OCI-LY3 (cell line): ENCODE results near the gene CSNK2B.

Experiments
- EZH2phosphoT487 ChIP-seq: fragments of 200-600 bp; shearing (Covaris generic); IDR thresholded peaks from 2 replicates; pipeline ENCODE4 v1.6.1; 2018; ENCODE audit warnings: antibody characterized with exemption, mixed run types, low read depth
- TF ChIP-seq, protein P1 (sequence below): fragments of 200-600, 300-600 bp; sonication (generic); IDR thresholded peaks from 2 replicates; pipeline ENCODE4 v1.5.1; 2014; ENCODE audit warnings: antibody characterized with exemption, low read length, low read depth

DNA sequence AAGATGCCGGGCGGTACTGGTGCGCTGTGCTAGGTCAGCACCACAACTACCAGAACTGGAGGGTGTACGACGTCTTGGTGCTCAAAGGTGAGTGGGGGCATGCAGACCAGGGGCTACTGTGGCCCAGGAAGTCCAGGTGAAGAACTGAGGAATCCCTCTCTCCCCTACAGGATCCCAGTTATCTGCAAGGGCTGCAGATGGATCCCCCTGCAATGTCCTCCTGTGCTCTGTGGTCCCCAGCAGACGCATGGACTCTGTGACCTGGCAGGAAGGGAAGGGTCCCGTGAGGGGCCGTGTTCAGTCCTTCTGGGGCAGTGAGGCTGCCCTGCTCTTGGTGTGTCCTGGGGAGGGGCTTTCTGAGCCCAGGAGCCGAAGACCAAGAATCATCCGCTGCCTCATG lies 41.8 kb downstream of the CSNK2B start:
- TF ChIP-seq, protein P1, sequence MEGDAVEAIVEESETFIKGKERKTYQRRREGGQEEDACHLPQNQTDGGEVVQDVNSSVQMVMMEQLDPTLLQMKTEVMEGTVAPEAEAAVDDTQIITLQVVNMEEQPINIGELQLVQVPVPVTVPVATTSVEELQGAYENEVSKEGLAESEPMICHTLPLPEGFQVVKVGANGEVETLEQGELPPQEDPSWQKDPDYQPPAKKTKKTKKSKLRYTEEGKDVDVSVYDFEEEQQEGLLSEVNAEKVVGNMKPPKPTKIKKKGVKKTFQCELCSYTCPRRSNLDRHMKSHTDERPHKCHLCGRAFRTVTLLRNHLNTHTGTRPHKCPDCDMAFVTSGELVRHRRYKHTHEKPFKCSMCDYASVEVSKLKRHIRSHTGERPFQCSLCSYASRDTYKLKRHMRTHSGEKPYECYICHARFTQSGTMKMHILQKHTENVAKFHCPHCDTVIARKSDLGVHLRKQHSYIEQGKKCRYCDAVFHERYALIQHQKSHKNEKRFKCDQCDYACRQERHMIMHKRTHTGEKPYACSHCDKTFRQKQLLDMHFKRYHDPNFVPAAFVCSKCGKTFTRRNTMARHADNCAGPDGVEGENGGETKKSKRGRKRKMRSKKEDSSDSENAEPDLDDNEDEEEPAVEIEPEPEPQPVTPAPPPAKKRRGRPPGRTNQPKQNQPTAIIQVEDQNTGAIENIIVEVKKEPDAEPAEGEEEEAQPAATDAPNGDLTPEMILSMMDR = no peak
- no peak for TF ChIP-seq EZH2phosphoT487
